Vagina (tissue), 2 donors: ENCODE results near the gene DCDC2B. TPM values are rescaled to one million over a fixed set of nuclear protein-coding genes. Genes with fewer than 3 reads are reported as not detected.

Experiments
- DNase-seq, 2 donors: peaks; one replicate each; pipeline ENCODE4 v3.0.0-alpha.2; 2017; ENCODE audit errors: extremely low spot score in 2 of 2
- H3K27ac ChIP-seq: fragments of 200-600 bp; sonication (generic); one replicate; pipeline ENCODE4 v1.5.1; 2019
- H3K27me3 ChIP-seq: fragments of 200-600 bp; sonication (generic); one replicate; pipeline ENCODE4 v1.5.1; 2019
- H3K36me3 ChIP-seq, 2 donors: fragments of 200-600 bp; sonication (generic); one replicate each; pipeline ENCODE4 v1.5.1; 2017 to 2019
- H3K4me1 ChIP-seq: fragments of 200-600 bp; sonication (generic); one replicate; pipeline ENCODE4 v1.5.1; 2019
- H3K4me3 ChIP-seq, 2 donors: fragments of 200-600 bp; sonication (generic); 1 replicate in 1 of 2; 2 replicates in 1 of 2; pipeline ENCODE4 v1.5.1; 2016 to 2019
- H3K9me3 ChIP-seq: fragments of 200-600 bp; sonication (generic); one replicate; pipeline ENCODE4 v1.5.1; 2019
- POLR2A ChIP-seq, 2 donors: fragments of 450-650 bp; IDR thresholded peaks; one replicate each; pipeline ENCODE4 v1.6.1; 2017; ENCODE audit warnings: antibody characterized with exemption in 2 of 2, mild to moderate bottlenecking in 2 of 2, moderate library complexity in 2 of 2
- POLR2AphosphoS5 ChIP-seq, 2 donors: sonication (generic); formaldehyde crosslinking; IDR thresholded peaks; one replicate each; pipeline ENCODE4 v1.9.0; 2017; ENCODE audit warnings: antibody characterized with exemption in 2 of 2, mild to moderate bottlenecking in 2 of 2, low read depth in 1 of 2; ENCODE audit not compliant: insufficient read depth in 1 of 2
- intact Hi-C: fragments of 100-400 bp; cut with DNase I; formaldehyde crosslinking; loops from one replicate; pipeline ENCODE4 v1.15.1; 2023
- total RNA-seq: library from RNA; depleted of rRNA; stranded (reverse); fragments of >200 nt; gene quantifications from one replicate; pipeline ENCODE4 v1.2.3, GENCODE V29; 2016
- TF ChIP-seq, protein P1 (sequence below), 3 experiments: fragments of 450-650 bp in 2 of 3; fragments of 200-600 bp in 1 of 3; sonication (generic) in 1 of 3; IDR thresholded peaks; one replicate each; pipeline ENCODE4 v1.5.1; 2017 to 2019; ENCODE audit warnings: antibody characterized with exemption in 3 of 3, mild to moderate bottlenecking in 2 of 3, moderate library complexity in 2 of 3

DCDC2B gene
- total RNA-seq, 1 donor from 2014 or later: not detected

DNA sequence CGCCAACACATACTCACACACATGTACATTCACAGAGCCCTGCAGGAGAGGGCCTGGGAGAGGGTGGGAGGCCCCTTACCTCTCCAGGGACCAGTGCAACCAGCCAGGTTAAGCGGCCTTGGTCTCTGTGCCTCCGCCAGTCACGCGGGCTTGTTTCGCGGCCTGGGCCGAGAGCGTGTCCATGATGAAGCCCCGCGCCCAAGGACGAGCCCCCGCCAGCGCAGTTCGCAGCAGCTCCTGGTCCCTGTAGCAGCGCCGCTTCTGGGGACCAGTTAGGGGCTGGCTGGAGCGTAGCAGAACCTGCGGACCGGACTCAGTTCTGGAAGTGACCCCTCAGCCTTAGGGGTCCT is 30.9 kb downstream of the DCDC2B start:
- intact Hi-C loops: loop anchor here (2.0 kb wide), 1 partner anchor 39 kb away; the partner anchor contains the start of gene CCDC28B
- peak overlapping the region; percentile 77 to 80 for H3K4me3 ChIP-seq

DNA sequence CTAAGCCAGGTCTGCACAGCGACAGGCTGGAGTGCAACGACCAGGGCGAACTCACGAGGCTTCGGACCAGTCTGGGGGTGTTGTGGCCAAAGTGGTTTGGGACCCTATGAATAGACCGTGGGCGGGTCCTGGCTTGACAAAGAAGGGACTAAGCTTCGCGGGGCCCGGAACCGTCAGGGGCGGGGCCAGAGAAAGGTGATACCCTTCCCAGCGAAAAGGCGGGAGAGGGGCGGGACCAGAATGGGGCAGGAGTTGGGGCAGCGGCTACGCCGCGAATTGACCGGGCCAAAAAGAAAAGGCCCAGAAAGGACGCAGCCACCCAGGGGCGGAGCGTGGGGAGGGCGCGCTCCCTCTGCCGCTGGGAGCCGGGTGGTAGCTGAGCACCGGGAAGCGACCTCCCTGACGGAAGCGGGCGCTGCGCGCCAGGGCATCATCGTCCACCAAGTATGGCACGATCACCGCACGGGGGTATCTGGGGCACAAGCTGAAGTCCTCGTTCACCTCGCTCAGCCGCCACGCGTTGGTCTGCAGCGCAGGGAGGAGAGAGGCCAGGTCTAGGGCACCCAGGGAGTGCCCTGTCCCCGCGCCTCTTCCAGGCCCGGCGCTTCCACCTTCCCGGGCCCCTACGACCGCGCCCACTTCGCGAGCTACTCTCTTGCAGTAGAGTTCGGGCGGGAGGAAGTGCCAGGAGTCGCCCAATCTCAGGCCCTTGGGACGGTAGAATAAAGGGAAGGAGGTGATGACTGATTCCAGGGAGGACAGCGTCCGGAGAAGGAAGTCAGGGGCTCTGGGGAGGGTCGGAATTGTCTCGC is 31.5 kb downstream of the DCDC2B start:
- TF ChIP-seq POLR2A (IDR thresholded peaks at IDR 0.05) (peak in 1 of 2 donors; percentile 68), POLR2AphosphoS5 (IDR thresholded peaks at IDR 0.05; ENCODE audit: insufficient read depth in 1 of 2, low read depth in 1 of 2) (peak; percentile 50 to 93)
- TF ChIP-seq, protein P1, sequence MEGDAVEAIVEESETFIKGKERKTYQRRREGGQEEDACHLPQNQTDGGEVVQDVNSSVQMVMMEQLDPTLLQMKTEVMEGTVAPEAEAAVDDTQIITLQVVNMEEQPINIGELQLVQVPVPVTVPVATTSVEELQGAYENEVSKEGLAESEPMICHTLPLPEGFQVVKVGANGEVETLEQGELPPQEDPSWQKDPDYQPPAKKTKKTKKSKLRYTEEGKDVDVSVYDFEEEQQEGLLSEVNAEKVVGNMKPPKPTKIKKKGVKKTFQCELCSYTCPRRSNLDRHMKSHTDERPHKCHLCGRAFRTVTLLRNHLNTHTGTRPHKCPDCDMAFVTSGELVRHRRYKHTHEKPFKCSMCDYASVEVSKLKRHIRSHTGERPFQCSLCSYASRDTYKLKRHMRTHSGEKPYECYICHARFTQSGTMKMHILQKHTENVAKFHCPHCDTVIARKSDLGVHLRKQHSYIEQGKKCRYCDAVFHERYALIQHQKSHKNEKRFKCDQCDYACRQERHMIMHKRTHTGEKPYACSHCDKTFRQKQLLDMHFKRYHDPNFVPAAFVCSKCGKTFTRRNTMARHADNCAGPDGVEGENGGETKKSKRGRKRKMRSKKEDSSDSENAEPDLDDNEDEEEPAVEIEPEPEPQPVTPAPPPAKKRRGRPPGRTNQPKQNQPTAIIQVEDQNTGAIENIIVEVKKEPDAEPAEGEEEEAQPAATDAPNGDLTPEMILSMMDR (IDR thresholded peaks at IDR 0.05): peak in 1 of 3 experiments; percentile 23
- intact Hi-C loops: loop anchor here (2.0 kb wide), 1 partner anchor 40 kb away; the partner anchor contains the start of gene CCDC28B
- Histone ChIP-seq H3K9me3 (no peaks in the 10 kb centered on the region), H3K27me3 (no peaks in the 10 kb centered on the region), H3K36me3 (no peaks in the 10 kb centered on the region), H3K4me3 (peak overlapping the region; percentile 77 to 80), H3K27ac (peak overlapping the region; percentile 89), H3K4me1 (peaks cover 39% of the 10 kb centered on the region)
- no peak for DNase-seq

More for the DNA sequence above, 30.9 kb downstream of the DCDC2B start:
- peaks cover 39% of the 10 kb centered on the region for H3K4me1 ChIP-seq
- TF ChIP-seq, protein P1 (IDR thresholded peaks at IDR 0.05): no peak
- TF ChIP-seq POLR2A (IDR thresholded peaks at IDR 0.05): no peak
- TF ChIP-seq POLR2AphosphoS5 (IDR thresholded peaks at IDR 0.05; ENCODE audit: insufficient read depth in 1 of 2, low read depth in 1 of 2): no peak
- H3K36me3 ChIP-seq: no peaks in the 10 kb centered on the region
- no peaks in the 10 kb centered on the region for H3K27me3 ChIP-seq
- no peaks in the 10 kb centered on the region for H3K9me3 ChIP-seq
- DNase-seq: no peak
- peak overlapping the region; percentile 89 for H3K27ac ChIP-seq

DNA sequence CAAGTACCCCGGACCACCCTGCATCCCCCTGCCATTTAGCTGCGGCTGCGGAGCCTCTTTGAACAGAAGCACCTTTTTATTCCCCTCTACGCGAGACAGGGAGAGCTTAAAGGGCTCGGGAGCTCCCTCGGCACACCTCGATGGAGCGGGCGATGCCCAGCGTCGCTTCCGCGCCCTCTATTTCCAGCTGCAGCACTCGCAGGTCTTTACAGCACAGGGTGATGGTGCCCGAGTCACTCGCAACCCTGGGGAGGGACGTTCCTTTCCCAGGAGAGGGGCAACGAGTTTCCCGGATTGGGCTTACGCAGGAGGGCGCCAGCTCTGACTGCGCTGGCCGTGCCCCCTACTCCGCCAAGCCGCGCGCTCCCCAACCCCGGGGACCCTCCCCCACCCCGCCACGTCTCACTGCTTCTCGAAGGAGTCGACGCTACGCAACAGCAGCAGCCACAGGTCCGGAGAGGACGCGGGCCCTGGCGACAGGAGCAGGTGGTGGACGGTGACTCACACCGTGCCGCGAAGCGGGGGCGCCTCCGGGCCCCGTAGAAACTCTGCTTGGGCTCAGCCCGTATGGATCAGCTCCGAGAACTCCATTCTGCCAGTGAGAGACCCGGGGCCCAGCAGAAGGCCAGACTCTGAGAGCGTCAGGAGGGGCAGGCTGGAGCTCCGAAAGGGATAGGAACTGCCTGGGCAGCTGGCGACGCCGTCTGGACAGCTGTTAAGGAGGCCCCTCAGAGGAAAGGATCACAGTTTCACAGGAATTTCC is 32.3 kb downstream of the DCDC2B start:
- DNase-seq: peak in 1 of 2 donors; percentile 88
- intact Hi-C loops: loop anchor here (2.0 kb wide), 1 partner anchor 40 kb away; the partner anchor contains the start of gene CCDC28B
- H3K4me1 ChIP-seq: peaks cover 39% of the 10 kb centered on the region

GRCh38 chr1:32242341-32242851 is 33.5 kb downstream of the DCDC2B start:
- H3K27ac ChIP-seq: no peak overlapping the region
- H3K9me3 ChIP-seq: no peaks in the 10 kb centered on the region
- no peaks in the 10 kb centered on the region for H3K36me3 ChIP-seq
- intact Hi-C loops: no loop called here
- no peak for TF ChIP-seq POLR2AphosphoS5 (IDR thresholded peaks at IDR 0.05; ENCODE audit: insufficient read depth in 1 of 2, low read depth in 1 of 2)
- TF ChIP-seq, protein P1 (IDR thresholded peaks at IDR 0.05): no peak
- TF ChIP-seq POLR2A (IDR thresholded peaks at IDR 0.05): no peak
- H3K4me1 ChIP-seq: peaks cover 48% of the 10 kb centered on the region
- no peak for DNase-seq
- no peaks in the 10 kb centered on the region for H3K27me3 ChIP-seq
- peak overlapping the region in 1 of 2 donors; percentile 19 for H3K4me3 ChIP-seq

More for the DNA sequence above, 32.3 kb downstream of the DCDC2B start:
- Histone ChIP-seq H3K36me3 (no peaks in the 10 kb centered on the region), H3K9me3 (no peaks in the 10 kb centered on the region), H3K4me3 (peak overlapping the region; percentile 77 to 80), H3K27me3 (no peaks in the 10 kb centered on the region), H3K27ac (peak overlapping the region; percentile 89)
- TF ChIP-seq POLR2AphosphoS5 (IDR thresholded peaks at IDR 0.05; ENCODE audit: insufficient read depth in 1 of 2, low read depth in 1 of 2) (peak in 1 of 2 donors; percentile 42), POLR2A (IDR thresholded peaks at IDR 0.05) (no peak)
- TF ChIP-seq, protein P1 (IDR thresholded peaks at IDR 0.05): peak in 1 of 3 experiments; percentile 12
